Smooth muscle cell (in vitro differentiated cells): Measurements from ENCODE around the gene F2RL3. TPM values are rescaled to one million over a fixed set of nuclear protein-coding genes. Genes with fewer than 3 reads are reported as not detected.

ENCODE experiments used
- DNase-seq: peaks from one replicate; lab custom pipeline; 2025; ENCODE audit not compliant: unreplicated experiment; lab: John Stamatoyannopoulos, UW
- H2AFZ ChIP-seq: fragments of 200-600 bp; sonication (generic); 2 replicates; pipeline ENCODE4 v1.6.0; 2016; ENCODE audit warnings: antibody characterized with exemption, low read depth, mild to moderate bottlenecking
- H3F3A ChIP-seq: fragments of 200-600 bp; sonication (generic); 2 replicates; pipeline ENCODE4 v1.6.0; 2017; ENCODE audit warnings: antibody characterized with exemption, low read depth
- H3K27ac ChIP-seq: fragments of 200-600 bp; sonication (generic); 2 replicates; pipeline ENCODE4 v1.5.1; 2016; ENCODE audit warnings: low read depth, mild to moderate bottlenecking
- H3K27me3 ChIP-seq: fragments of 200-600 bp; sonication (generic); 2 replicates; pipeline ENCODE4 v1.6.1; 2016; ENCODE audit warnings: low read depth, mild to moderate bottlenecking
- H3K36me3 ChIP-seq: fragments of 200-600 bp; sonication (generic); 2 replicates; pipeline ENCODE4 v1.5.1; 2016; ENCODE audit warnings: low read depth
- H3K4me1 ChIP-seq: fragments of 200-600 bp; sonication (generic); 2 replicates; pipeline ENCODE4 v1.5.1; 2016; ENCODE audit warnings: low read depth
- H3K4me2 ChIP-seq: fragments of 200-600 bp; sonication (generic); 2 replicates; pipeline ENCODE4 v1.6.0; 2016; ENCODE audit warnings: mild to moderate bottlenecking
- H3K4me3 ChIP-seq: fragments of 200-600 bp; sonication (generic); 2 replicates; pipeline ENCODE4 v1.5.1; 2016; ENCODE audit warnings: mild to moderate bottlenecking
- H3K79me2 ChIP-seq: fragments of 200-600 bp; sonication (generic); 2 replicates; pipeline ENCODE4 v1.6.0; 2016; ENCODE audit warnings: low read depth, mild to moderate bottlenecking
- H3K9ac ChIP-seq: fragments of 200-600 bp; sonication (generic); 2 replicates; pipeline ENCODE4 v1.6.0; 2016; ENCODE audit warnings: low read depth
- H3K9me3 ChIP-seq: fragments of 200-600 bp; sonication (generic); replicated peaks from 2 replicates; pipeline ENCODE4 v1.5.1; 2016; ENCODE audit warnings: low read depth
- H4K20me1 ChIP-seq: fragments of 200-600 bp; sonication (generic); 2 replicates; pipeline ENCODE4 v1.6.0; 2016; ENCODE audit warnings: low read depth
- CTCF ChIP-seq: fragments of 200-600 bp; sonication (generic); IDR thresholded peaks from 2 replicates; pipeline ENCODE4 v1.5.1; 2017; ENCODE audit warnings: borderline replicate concordance, mild to moderate bottlenecking, antibody characterized with exemption; ENCODE audit not compliant: insufficient read depth, poor library complexity, severe bottlenecking
- WGBS: methylation state at CpG from one replicate; pipeline ENCODE4 v1.1.7; 2016; ENCODE audit warnings: low lambda C conversion rate; 5-methylcytosine and 5-hydroxymethylcytosine counted together
- polyA plus RNA-seq: library from polyadenylated mRNA; unstranded; fragments of >200 nt; fragmentation: Nextera tagmentation; extraction: Ambion mirVana; gene quantifications from 2 replicates; pipeline ENCODE4 v1.2.1, GENCODE V29; 2016
- total RNA-seq: library from RNA; depleted of rRNA; stranded (reverse); fragments of >200 nt; gene quantifications from 2 replicates; pipeline ENCODE4 v1.2.3, GENCODE V29; 2014

F2RL3 gene
- total and polyA plus RNA-seq, 2 experiments from 2014 or later: 0.04 to 1.2 TPM

- 94% methylated on average over 19 of the region's 19 CpGs for WGBS
- Histone ChIP-seq H2AFZ (no peak overlapping the region), H4K20me1 (no peaks in the 10 kb centered on the region), H3K79me2 (no peaks in the 10 kb centered on the region), H3K36me3 (no peaks in the 10 kb centered on the region), H3K27ac (no peak overlapping the region), H3K4me2 (no peak overlapping the region), H3K27me3 (no peaks in the 10 kb centered on the region), H3K9me3 (no peaks in the 10 kb centered on the region), H3K4me3 (no peak overlapping the region), H3F3A (no peaks in the 10 kb centered on the region), H3K4me1 (no peaks in the 10 kb centered on the region), H3K9ac (no peak overlapping the region)
- no peak for DNase-seq
- no peak for TF ChIP-seq CTCF
These were observed 4.3 kb downstream of the F2RL3 start for GRCh38 chr19:16892868-16893685.

DNA sequence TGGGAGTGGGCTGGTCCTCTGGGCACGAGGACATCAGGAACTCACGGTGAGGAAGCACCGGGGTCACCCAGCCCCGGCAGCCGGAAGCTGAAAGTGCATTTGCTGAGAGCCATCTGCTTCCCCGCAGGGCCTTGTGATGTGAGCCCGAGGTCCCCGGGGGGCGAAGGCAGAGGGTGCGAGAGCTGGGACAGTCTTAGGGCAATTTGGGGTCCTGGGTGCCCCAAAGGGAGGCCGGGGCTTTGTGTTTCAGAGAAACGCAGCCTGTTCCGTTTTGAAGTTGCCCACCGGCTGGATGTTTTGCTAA is 4.8 kb downstream of the F2RL3 start:
- Histone ChIP-seq H3K36me3 (no peaks in the 10 kb centered on the region), H3K79me2 (no peaks in the 10 kb centered on the region), H2AFZ (no peak overlapping the region), H3K4me1 (no peaks in the 10 kb centered on the region), H4K20me1 (no peaks in the 10 kb centered on the region), H3F3A (no peaks in the 10 kb centered on the region), H3K9ac (no peak overlapping the region), H3K4me2 (no peak overlapping the region), H3K4me3 (no peak overlapping the region), H3K27ac (no peak overlapping the region), H3K9me3 (no peaks in the 10 kb centered on the region), H3K27me3 (no peaks in the 10 kb centered on the region)
- no peak for DNase-seq
- no peak for TF ChIP-seq CTCF
- 86% methylated on average over 14 of the region's 14 CpGs for WGBS

DNA sequence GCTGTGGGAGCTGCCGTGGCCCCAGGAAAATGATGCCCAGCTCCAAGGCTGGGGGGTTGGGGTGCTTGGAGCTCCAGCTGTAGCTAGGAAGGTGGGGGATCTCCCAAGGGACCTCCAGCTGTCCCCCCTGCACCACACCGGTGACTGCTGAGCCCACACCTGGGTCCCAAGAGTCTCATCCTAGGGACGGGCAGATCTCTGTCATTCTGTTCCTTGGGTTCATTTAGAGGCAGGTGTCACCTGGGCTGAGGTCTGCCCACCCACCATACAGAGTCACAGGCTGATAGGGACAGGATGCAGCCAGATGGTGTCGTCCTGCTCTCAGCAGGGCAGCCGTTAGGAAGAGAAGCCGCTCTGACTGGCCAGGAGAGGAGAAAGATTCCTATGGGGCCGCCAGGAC is 5.3 kb downstream of the F2RL3 start:
- H3K4me1 ChIP-seq: no peaks in the 10 kb centered on the region
- no peaks in the 10 kb centered on the region for H4K20me1 ChIP-seq
- 81% methylated on average over 7 of the region's 7 CpGs for WGBS
- H3K4me2 ChIP-seq: no peak overlapping the region
- H3K27ac ChIP-seq: no peak overlapping the region
- H3K4me3 ChIP-seq: no peak overlapping the region
- DNase-seq: no peak
- TF ChIP-seq CTCF: no peak
- no peak overlapping the region for H2AFZ ChIP-seq
- H3F3A ChIP-seq: no peaks in the 10 kb centered on the region
- no peak overlapping the region for H3K9ac ChIP-seq
- H3K79me2 ChIP-seq: no peaks in the 10 kb centered on the region
- no peaks in the 10 kb centered on the region for H3K9me3 ChIP-seq
- no peaks in the 10 kb centered on the region for H3K27me3 ChIP-seq
- H3K36me3 ChIP-seq: no peaks in the 10 kb centered on the region
